K562 (cell line): ENCODE data around the gene CFAP58. TPM values are rescaled to one million over a fixed set of nuclear protein-coding genes. Genes with fewer than 3 reads are reported as not detected.

Source experiments
- ATAC-seq: fragments of 200-7000 bp; cut with Tn5 transposase; 3 replicates; pipeline ENCODE4 v1.9.1; 2020; ENCODE audit warnings: moderate library complexity
- BruUV-seq: library from RNA; stranded (reverse); fragments of 400-500 nt; replicated peaks from 2 replicates; lab custom pipeline; 2021; lab: Mats Ljungman, UMichigan
- CTCF ChIA-PET: fragments of 300-600 bp; formaldehyde crosslinking; extraction: SDS; loops from one replicate; lab custom pipeline; 2021; ENCODE audit warnings: low intra/inter-chr PET ratio; lab: Yijun Ruan, JAX
- POLR2A ChIA-PET: fragments of 300-600, 350-650 bp; sonication (Branson Sonifier 250); formaldehyde crosslinking; extraction: SDS; loops from one replicate; lab custom pipeline; 2021; ENCODE audit warnings: antibody characterized with exemption, inconsistent platforms; lab: Yijun Ruan, JAX
- DNase-seq, 4 experiments: peaks; one replicate each; pipeline versions ENCODE4 v3.0.0 to v3.0.0-alpha.2; 2011 to 2018; ENCODE audit warnings: low spot score in 3 of 4, mixed read lengths in 3 of 4; ENCODE audit errors: extremely low read depth in 1 of 4
- FAIRE-seq: peaks from 2 replicates; lab custom pipeline; 2011; peaks lifted over from hg19 to GRCh38; lab: Jason Lieb, UNC
- H2AFZ ChIP-seq: 2 replicates; pipeline ENCODE4 v1.6.0; 2011; ENCODE audit warnings: low read depth, low read length, control low read depth, inconsistent platforms
- H3K27ac ChIP-seq: fragments of 200-600 bp; 3 replicates; pipeline ENCODE4 v1.8.0; 2011; ENCODE audit warnings: low read depth, mild to moderate bottlenecking, control low read depth, inconsistent platforms, low read length, moderate library complexity, mixed read lengths; ENCODE audit errors: extremely low read depth
- H3K27me3 ChIP-seq, 2 experiments: fragments of 300-600 bp in 1 of 2; 2 replicates in 1 of 2; 3 replicates in 1 of 2; pipeline versions ENCODE4 v1.6.0 to v1.8.0; 2011; ENCODE audit warnings: inconsistent platforms in 2 of 2, low read length in 2 of 2, mild to moderate bottlenecking in 1 of 2, mixed read lengths in 1 of 2, moderate library complexity in 1 of 2; ENCODE audit not compliant: control insufficient read depth in 2 of 2, insufficient read depth in 2 of 2
- H3K36me3 ChIP-seq: fragments of 300-600 bp; 3 replicates; pipeline ENCODE4 v1.8.0; 2011; ENCODE audit warnings: mild to moderate bottlenecking, low read length, inconsistent platforms; ENCODE audit not compliant: control insufficient read depth, insufficient read depth
- H3K4me1 ChIP-seq, 2 experiments: fragments of 200-600 bp in 1 of 2; replicated peaks in 1 of 2; 2 replicates in 1 of 2; 3 replicates in 1 of 2; pipeline versions ENCODE4 v1.5.1 to v1.8.0; 2011; ENCODE audit warnings: inconsistent platforms in 2 of 2, low read length in 2 of 2, mild to moderate bottlenecking in 1 of 2, mixed read lengths in 1 of 2, moderate library complexity in 1 of 2; ENCODE audit not compliant: control insufficient read depth in 2 of 2, insufficient read depth in 2 of 2
- H3K4me2 ChIP-seq: 2 replicates; pipeline ENCODE4 v1.6.1; 2011; ENCODE audit warnings: low read length, control low read depth, inconsistent platforms, mixed read lengths; ENCODE audit not compliant: insufficient read depth
- H3K4me3 ChIP-seq: fragments of 200-600 bp; sonication (generic), shearing (Covaris generic); 2 replicates; pipeline ENCODE4 v1.5.1; 2016; ENCODE audit warnings: control low read depth, inconsistent platforms
- H3K79me2 ChIP-seq: fragments of 200-600 bp; 3 replicates; pipeline ENCODE4 v1.8.0; 2011; ENCODE audit warnings: low read length, inconsistent platforms; ENCODE audit not compliant: control insufficient read depth, insufficient read depth
- H3K9ac ChIP-seq, 2 experiments: 2 replicates each; pipeline versions ENCODE4 v1.6.0 to v1.6.1; 2011; ENCODE audit warnings: low read depth in 2 of 2, low read length in 2 of 2, control low read depth in 1 of 2, inconsistent platforms in 1 of 2, mild to moderate bottlenecking in 1 of 2, mixed read lengths in 1 of 2; ENCODE audit not compliant: insufficient read depth in 1 of 2
- H3K9me1 ChIP-seq: one replicate; pipeline ENCODE4 v1.6.0; 2011; ENCODE audit warnings: inconsistent platforms, mild to moderate bottlenecking, low read length, moderate library complexity; ENCODE audit not compliant: control insufficient read depth, insufficient read depth
- H3K9me3 ChIP-seq: replicated peaks from 2 replicates; pipeline ENCODE4 v1.5.1; 2011; ENCODE audit warnings: low read depth, low read length, inconsistent platforms; ENCODE audit not compliant: control insufficient read depth, insufficient read depth
- H4K20me1 ChIP-seq: replicated peaks from 2 replicates; pipeline ENCODE4 v1.6.1; 2011; ENCODE audit warnings: low read length, inconsistent platforms, mixed read lengths; ENCODE audit not compliant: control insufficient read depth, insufficient read depth
- CBFA2T2 ChIP-seq: fragments of 450-650 bp; conservative IDR thresholded peaks from 2 replicates; pipeline ENCODE4 v1.6.1; 2017; ENCODE audit warnings: mild to moderate bottlenecking
- CBX5 ChIP-seq: IDR thresholded peaks from 2 replicates; pipeline ENCODE4 v1.6.1; 2014; ENCODE audit warnings: low read depth, borderline replicate concordance
- KLF13 ChIP-seq: fragments of 450-650 bp; IDR thresholded peaks from 2 replicates; pipeline ENCODE4 v1.6.1; 2016; ENCODE audit warnings: missing genetic modification characterization, low read depth, mild to moderate bottlenecking, missing compliant biosample characterization, moderate library complexity, borderline replicate concordance
- KLF6 ChIP-seq: fragments of 250-450 bp; sonication (Bioruptor Pico); IDR thresholded peaks from 2 replicates; pipeline ENCODE4 v1.4.0; 2020; ENCODE audit warnings: mild to moderate bottlenecking, moderate library complexity, borderline replicate concordance
- NEUROD1 ChIP-seq: fragments of 150-350 bp; IDR thresholded peaks from 2 replicates; pipeline ENCODE4 v1.6.1; 2014; ENCODE audit warnings: borderline replicate concordance, low read length, low read depth; ENCODE audit not compliant: partially characterized antibody
- POLR3A ChIP-seq: IDR thresholded peaks from 2 replicates; pipeline ENCODE4 v1.6.1; 2011; ENCODE audit warnings: borderline replicate concordance, mild to moderate bottlenecking, moderate library complexity; ENCODE audit not compliant: insufficient read length, insufficient read depth; ENCODE audit errors: extremely low read depth
- SETDB1 ChIP-seq: IDR thresholded peaks from one replicate; pipeline ENCODE4 v1.6.1; 2012; ENCODE audit warnings: low read length, control low read depth, inconsistent platforms
- TCF7 ChIP-seq: sonication (generic); IDR thresholded peaks from 2 replicates; pipeline ENCODE4 v1.6.1; 2016; ENCODE audit warnings: antibody characterized with exemption, borderline replicate concordance
- WGBS: fragments of 100-300 bp; shearing (Covaris generic); methylation state at CpG from one replicate; pipeline ENCODE4 v1.1.6; 2016; ENCODE audit warnings: low coverage, mixed read lengths; ENCODE audit not compliant: insufficient coverage; ENCODE audit errors: missing lambda C conversion rate; 5-methylcytosine and 5-hydroxymethylcytosine counted together
- in situ Hi-C: fragments of 300-500 bp; cut with MboI; formaldehyde crosslinking; loops from 4 replicates; pipeline ENCODE4 v1.15.0; 2018; ENCODE audit warnings: inconsistent platforms, mixed read lengths
- intact Hi-C: fragments of 100-400 bp; cut with micrococcal nuclease; formaldehyde crosslinking; loops from 2 replicates; pipeline ENCODE4 v1.14.2; 2022
- polyA plus RNA-seq, 8 experiments: library from polyadenylated mRNA; depleted of rRNA in 4 of 8; stranded (reverse) in 5 of 8; unstranded in 3 of 8; fragments of >200 nt; fragmentation: Nextera tagmentation in 2 of 8; fragmentation: Illumina TruSeq in 1 of 8; extraction: Ambion mirVana in 2 of 8; extraction: Trizol in 1 of 8; gene quantifications; 2 replicates each; pipeline versions ENCODE4 v1.2.1 to v1.2.3, GENCODE V29; 2011 to 2014; ENCODE audit warnings: inconsistent platforms in 1 of 8, missing spikeins in 1 of 8
- total RNA-seq, 7 experiments: library from RNA; depleted of rRNA in 6 of 7; stranded (reverse); fragments of >200 nt in 6 of 7; fragmentation: Illumina TruSeq in 2 of 7; extraction: Trizol in 2 of 7; gene quantifications; 2 replicates each; pipeline versions ENCODE4 v1.2.1 to v1.2.3, GENCODE V29; 2011 to 2021; ENCODE audit warnings: low replicate concordance in 1 of 7
- TF ChIP-seq, protein P1 (sequence below): fragments of 450-650 bp; IDR thresholded peaks from 2 replicates; pipeline ENCODE4 v1.6.1; 2017; ENCODE audit warnings: antibody characterized with exemption, mild to moderate bottlenecking
- TF ChIP-seq, protein P2 (sequence below), 2 experiments: fragments of 450-650 bp; IDR thresholded peaks; 2 replicates each; pipeline ENCODE4 v1.6.1; 2018; ENCODE audit warnings: mild to moderate bottlenecking in 2 of 2, low read depth in 1 of 2; ENCODE audit not compliant: partially characterized antibody in 2 of 2
- TF ChIP-seq, protein P3 (sequence below): fragments of 250-450 bp; sonication (Bioruptor Pico); IDR thresholded peaks from 2 replicates; pipeline ENCODE4 v1.4.0; 2020
- TF ChIP-seq, protein P4 (sequence below): sonication (generic); formaldehyde crosslinking; IDR thresholded peaks from 2 replicates; pipeline ENCODE4 v1.8.0; 2022; ENCODE audit warnings: mild to moderate bottlenecking, low read depth, missing genetic modification reagents

The CFAP58 gene
- total and polyA plus RNA-seq, 9 of the 15 experiments (the other 6 are each of a cell fraction or from before 2014, with no cell fraction given): 0.08 to 2.0 (median 0.71) TPM

DNA sequence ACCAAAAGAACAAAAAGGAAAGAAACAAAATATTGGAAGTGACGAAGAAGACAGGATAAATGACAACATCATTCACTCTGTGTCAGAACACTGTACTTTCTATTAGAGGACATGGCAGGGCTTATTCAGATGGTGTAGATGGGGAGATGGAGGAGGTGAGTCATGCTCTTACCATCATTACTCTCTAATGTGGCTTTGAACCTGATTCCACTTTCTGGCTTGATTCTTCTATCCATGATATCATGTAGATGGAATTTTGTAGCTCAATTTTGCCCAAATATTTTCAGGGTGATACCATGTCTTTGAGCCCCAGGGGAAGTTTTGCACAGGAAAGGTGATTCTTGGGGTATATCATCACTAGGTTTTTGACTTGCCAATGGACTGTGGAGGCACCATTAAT, 91.7 kb downstream of the CFAP58 start:
- no peak overlapping the region for H3K27ac ChIP-seq
- H3K36me3 ChIP-seq: no peaks in the 10 kb centered on the region
- no peaks in the 10 kb centered on the region for H3K79me2 ChIP-seq
- DNase-seq (no peak), ATAC-seq (no peak), FAIRE-seq (no peak)
- no peaks in the 10 kb centered on the region for H4K20me1 ChIP-seq
- BruUV-seq: no TSS peak
- H2AFZ ChIP-seq: no peak overlapping the region
- CTCF ChIA-PET: no interaction called here
- no peak overlapping the region for H3K4me2 ChIP-seq
- no peaks in the 10 kb centered on the region for H3K4me1 ChIP-seq
- H3K4me3 ChIP-seq: no peak overlapping the region
- in situ Hi-C loops: no loop called here
- H3K9ac ChIP-seq: no peak overlapping the region
- 0% methylated on average over 1 of the region's 1 CpG for WGBS
- H3K9me3 ChIP-seq: no peaks in the 10 kb centered on the region
- POLR2A ChIA-PET: no interaction called here
- intact Hi-C loops: no loop called here
- H3K9me1 ChIP-seq: no peaks in the 10 kb centered on the region
- H3K27me3 ChIP-seq: no peaks in the 10 kb centered on the region; a peak in 1 of 5 replicates
- TF ChIP-seq, protein P1, sequence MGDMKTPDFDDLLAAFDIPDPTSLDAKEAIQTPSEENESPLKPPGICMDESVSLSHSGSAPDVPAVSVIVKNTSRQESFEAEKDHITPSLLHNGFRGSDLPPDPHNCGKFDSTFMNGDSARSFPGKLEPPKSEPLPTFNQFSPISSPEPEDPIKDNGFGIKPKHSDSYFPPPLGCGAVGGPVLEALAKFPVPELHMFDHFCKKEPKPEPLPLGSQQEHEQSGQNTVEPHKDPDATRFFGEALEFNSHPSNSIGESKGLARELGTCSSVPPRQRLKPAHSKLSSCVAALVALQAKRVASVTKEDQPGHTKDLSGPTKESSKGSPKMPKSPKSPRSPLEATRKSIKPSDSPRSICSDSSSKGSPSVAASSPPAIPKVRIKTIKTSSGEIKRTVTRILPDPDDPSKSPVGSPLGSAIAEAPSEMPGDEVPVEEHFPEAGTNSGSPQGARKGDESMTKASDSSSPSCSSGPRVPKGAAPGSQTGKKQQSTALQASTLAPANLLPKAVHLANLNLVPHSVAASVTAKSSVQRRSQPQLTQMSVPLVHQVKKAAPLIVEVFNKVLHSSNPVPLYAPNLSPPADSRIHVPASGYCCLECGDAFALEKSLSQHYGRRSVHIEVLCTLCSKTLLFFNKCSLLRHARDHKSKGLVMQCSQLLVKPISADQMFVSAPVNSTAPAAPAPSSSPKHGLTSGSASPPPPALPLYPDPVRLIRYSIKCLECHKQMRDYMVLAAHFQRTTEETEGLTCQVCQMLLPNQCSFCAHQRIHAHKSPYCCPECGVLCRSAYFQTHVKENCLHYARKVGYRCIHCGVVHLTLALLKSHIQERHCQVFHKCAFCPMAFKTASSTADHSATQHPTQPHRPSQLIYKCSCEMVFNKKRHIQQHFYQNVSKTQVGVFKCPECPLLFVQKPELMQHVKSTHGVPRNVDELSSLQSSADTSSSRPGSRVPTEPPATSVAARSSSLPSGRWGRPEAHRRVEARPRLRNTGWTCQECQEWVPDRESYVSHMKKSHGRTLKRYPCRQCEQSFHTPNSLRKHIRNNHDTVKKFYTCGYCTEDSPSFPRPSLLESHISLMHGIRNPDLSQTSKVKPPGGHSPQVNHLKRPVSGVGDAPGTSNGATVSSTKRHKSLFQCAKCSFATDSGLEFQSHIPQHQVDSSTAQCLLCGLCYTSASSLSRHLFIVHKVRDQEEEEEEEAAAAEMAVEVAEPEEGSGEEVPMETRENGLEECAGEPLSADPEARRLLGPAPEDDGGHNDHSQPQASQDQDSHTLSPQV: no peak
- TF ChIP-seq, protein P2, sequence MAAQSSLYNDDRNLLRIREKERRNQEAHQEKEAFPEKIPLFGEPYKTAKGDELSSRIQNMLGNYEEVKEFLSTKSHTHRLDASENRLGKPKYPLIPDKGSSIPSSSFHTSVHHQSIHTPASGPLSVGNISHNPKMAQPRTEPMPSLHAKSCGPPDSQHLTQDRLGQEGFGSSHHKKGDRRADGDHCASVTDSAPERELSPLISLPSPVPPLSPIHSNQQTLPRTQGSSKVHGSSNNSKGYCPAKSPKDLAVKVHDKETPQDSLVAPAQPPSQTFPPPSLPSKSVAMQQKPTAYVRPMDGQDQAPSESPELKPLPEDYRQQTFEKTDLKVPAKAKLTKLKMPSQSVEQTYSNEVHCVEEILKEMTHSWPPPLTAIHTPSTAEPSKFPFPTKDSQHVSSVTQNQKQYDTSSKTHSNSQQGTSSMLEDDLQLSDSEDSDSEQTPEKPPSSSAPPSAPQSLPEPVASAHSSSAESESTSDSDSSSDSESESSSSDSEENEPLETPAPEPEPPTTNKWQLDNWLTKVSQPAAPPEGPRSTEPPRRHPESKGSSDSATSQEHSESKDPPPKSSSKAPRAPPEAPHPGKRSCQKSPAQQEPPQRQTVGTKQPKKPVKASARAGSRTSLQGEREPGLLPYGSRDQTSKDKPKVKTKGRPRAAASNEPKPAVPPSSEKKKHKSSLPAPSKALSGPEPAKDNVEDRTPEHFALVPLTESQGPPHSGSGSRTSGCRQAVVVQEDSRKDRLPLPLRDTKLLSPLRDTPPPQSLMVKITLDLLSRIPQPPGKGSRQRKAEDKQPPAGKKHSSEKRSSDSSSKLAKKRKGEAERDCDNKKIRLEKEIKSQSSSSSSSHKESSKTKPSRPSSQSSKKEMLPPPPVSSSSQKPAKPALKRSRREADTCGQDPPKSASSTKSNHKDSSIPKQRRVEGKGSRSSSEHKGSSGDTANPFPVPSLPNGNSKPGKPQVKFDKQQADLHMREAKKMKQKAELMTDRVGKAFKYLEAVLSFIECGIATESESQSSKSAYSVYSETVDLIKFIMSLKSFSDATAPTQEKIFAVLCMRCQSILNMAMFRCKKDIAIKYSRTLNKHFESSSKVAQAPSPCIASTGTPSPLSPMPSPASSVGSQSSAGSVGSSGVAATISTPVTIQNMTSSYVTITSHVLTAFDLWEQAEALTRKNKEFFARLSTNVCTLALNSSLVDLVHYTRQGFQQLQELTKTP (IDR thresholded peaks at IDR 0.05; ENCODE audit: low read depth in 1 of 2, partially characterized antibody in 2 of 2): no peak
- TF ChIP-seq, protein P3, sequence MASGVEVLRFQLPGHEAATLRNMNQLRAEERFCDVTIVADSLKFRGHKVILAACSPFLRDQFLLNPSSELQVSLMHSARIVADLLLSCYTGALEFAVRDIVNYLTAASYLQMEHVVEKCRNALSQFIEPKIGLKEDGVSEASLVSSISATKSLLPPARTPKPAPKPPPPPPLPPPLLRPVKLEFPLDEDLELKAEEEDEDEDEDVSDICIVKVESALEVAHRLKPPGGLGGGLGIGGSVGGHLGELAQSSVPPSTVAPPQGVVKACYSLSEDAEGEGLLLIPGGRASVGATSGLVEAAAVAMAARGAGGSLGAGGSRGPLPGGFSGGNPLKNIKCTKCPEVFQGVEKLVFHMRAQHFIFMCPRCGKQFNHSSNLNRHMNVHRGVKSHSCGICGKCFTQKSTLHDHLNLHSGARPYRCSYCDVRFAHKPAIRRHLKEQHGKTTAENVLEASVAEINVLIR: no peak
- TF ChIP-seq POLR3A (no peak), TCF7 (no peak), CBX5 (no peak), KLF6 (CRISPR knock-in tag) (no peak), NEUROD1 (no peak), KLF13 (no peak), CBFA2T2 (no peak), SETDB1 (no peak)
- TF ChIP-seq, protein P4, sequence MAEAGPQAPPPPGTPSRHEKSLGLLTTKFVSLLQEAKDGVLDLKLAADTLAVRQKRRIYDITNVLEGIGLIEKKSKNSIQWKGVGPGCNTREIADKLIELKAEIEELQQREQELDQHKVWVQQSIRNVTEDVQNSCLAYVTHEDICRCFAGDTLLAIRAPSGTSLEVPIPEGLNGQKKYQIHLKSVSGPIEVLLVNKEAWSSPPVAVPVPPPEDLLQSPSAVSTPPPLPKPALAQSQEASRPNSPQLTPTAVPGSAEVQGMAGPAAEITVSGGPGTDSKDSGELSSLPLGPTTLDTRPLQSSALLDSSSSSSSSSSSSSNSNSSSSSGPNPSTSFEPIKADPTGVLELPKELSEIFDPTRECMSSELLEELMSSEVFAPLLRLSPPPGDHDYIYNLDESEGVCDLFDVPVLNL (CRISPR knock-in tag): no peak
